DMS53 treated with DMSO at 0.1 percent for 48 hours (cell line): ENCODE results near the gene JPH4.
"Not testable (repeated sequence)": the region's sequence is repeated elsewhere in the genome, so short reads cannot be mapped to it uniquely, and the experiment has no call there.

Source experiments
- DNase-seq: peaks from one replicate; lab custom pipeline; 2025; ENCODE audit not compliant: unreplicated experiment; lab: John Stamatoyannopoulos, UW

JPH4 gene

DNA sequence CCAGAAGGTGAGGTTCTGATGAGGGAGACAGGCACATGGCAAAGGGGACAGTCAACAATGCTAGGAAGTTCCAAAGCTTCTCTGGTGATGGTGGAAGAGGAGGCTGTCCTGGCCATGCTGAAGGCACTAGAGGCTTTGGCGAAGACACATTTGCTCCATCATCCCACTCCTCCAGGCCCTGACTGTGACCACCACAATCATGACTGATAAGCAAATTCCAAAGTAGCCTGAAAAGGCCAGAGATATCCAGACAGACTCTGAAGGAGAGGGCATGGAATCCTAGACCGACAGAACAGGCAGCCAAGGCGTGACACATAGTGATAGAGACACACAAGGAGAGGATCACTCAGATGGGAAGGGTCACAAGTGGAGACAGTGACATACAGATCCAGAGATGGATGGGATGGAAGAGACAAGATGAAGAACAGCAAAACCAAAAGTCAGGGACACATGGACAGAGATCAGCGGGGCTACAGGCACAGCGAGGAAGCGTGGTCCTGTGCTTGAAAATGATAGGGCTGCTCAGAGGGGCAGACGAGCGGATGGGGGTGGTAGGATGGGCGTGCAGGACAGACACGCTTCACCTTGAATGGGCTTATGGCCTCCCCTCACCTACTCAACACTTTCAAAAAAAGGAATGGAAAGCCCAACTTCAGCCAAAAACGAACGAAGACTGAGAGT is 28.3 kb downstream of the JPH4 start:
- no peak for DNase-seq

DNA sequence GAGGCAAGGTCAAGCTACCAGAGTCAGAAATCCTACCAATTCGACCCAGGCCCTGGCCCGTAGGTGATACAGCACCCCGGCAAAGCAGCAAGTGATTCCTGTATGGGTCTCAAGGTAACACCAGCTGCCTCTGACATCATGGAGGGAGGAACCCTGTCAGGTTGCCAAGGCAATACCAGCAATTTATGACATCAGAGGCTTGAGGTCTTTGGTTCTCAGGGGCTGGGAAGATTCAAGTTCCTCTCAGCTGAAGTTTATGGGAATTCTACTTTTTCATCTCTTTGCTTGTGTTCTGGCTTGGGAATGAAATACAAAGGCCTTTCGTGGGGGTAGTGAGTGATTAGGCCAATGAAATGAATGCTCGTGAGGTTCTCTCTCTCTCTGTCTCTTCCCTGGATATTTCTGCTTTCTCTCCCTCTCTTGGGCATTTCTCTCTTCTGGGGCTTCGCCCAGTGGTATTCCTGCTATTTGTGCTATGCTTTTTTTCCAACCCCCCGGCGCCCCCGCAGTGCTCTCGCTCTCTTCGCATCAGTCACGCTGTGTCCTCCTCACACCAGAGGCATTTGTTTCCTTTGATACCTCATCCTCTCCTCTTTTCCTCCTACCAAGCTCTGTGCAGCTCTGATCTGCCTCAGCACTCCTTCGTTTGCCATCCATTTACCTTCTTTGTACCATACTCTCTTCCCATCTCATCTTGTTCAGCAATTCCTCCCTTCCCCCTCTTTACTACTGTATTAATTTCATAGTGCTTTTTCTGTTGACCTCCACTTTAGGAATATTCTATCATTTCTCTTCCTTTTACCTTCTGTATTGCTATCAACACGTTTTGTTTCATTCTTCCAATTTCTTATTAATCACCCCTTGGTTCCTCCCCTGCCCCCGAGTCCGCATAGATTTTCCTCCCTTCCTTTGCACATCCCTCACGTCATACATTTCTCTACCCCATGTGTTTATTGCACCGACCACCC is 30.0 kb downstream of the JPH4 start:
- DNase-seq, result peak; percentile 8

DNA sequence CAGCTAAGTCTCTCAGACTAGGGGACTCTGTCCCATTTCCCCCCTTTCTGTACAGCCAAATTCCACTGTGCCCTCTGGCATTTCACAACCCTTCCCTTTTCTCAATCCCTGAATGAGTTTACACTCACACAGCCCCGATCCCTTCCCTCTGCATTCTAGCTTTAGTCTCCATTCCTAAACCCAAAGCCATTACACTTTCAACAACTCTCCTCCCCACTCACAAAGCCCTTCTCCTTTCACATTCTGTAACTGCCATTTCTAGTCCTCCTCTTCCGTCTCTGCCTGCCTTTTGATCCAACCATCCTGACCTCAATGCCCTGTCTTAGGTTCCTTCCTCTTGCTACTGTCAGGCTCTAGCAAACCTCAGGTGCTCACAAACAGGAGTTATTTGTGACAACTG is 30.7 kb downstream of the JPH4 start:
- no peak for DNase-seq

DNA sequence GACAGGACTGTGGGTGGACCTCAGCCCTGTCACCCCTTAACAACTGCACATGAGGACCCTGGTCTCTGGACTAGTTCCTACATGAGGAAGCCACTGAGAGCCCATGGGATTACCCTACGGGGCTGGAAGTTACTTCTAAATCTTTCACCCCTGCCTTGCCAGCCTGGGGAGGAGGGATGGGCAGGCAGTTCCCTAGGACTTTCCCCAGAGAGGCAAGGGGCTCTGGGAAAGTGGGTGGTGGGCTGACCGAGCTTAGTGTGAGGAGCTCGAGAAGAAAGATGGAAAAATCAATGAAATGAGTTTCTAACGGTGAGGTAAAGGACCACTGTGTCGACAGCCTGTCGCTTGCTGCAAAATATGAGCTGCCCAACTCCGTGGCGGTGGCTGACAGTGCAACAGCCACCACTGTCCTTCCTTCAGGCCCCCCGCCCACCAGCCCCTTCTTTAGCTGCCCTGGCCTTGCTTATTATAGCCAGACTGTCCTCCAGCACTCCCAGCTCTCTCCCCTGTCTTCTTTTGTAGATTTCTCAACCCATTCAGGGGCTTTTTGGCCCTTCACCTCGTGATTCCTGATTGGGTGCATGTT is 32.0 kb downstream of the JPH4 start:
- DNase-seq, result no peak

DNA sequence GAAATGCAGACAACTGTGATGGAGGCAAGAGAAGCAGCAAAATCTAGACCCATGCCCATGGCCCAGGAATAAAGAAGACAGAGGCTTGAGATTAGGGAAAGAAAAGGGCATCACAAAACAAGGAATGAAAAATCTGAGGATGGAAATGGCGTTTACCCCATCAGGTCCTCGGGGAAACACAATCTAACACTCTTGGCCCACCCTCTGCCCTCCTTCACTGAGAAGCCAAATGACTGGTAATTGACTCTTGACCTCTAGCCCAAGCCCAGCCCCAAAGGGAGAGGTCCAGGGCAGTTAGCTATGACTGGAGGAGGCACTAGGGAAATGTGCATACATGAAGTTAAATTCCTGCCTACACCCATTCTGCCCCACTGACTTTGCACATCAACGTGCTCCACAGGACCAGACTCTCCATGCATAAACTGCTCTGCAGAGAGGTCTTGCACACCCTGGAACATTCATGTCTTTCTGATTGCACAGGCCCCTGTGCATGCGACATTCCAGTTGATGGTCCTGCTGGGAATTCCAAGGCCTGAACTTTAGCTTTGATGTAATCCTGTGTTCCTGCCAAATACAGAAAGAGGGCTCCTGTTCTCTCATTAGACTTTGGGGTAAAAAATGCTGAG is 32.7 kb downstream of the JPH4 start:
- no peak for DNase-seq

DNA sequence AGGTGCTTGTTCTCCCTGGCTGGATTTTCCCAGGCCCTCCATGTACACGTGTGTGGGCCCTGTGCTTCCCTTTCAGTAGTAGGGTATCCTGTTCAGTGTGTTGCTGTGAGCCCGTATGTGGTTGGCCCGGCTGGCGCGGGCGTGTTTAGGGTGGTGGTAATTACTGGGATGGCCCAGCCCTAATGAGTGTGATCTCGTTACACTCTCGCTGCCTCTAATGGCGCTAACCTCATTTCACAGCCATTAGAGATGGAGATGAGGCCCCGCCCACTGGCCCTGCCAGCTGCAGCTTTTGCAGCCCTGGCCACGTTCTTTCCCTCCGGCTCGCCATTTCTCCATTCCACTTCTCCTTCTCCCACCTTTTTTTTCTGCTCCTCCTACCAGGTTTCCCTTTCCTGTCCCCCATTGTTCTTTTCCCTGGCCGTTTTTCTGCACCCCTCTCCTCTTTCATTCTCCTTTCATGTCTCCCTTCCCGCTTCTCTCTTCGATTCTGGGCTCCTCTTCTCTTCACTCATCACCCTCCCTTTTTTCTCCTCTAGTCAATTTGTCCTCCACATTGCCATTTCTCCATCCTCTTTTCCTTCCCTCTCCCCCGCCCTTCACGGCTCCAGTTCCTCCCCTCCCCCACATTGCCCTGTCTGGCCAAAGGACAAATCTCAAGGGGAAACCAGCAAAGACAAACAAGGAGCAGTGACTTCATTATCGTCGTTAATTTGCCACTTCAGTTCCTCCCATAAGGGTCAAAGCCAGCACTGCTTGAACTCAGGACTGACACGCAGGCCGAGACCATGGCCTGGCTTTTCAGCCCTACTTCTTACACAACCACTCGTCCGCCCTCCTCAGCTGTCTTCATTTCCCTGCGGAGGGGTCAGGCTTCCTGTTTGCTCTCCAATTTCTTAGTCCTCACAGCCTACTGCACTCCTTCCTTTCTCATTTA is 33.8 kb downstream of the JPH4 start:
- DNase-seq, result no peak

DNA sequence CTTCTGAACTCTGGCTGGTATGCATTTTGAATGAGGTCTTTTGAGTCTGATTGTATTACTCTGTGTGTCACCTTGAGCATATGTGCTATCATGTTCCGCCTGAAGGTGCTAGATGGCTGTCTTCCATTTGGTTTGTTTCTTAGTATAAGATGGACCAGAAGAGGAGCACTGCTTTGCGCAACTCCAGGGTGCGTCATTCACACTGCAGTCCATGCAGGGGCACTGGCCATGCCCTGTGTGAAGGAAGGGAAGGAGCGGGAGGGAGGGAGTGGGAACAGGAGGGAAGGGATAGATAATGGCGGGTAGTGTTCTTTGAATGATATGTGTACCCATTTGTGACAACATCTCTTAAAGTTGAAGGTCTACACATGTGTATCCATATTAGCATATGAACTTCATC is 35.2 kb downstream of the JPH4 start:
- no peak for DNase-seq

DNA sequence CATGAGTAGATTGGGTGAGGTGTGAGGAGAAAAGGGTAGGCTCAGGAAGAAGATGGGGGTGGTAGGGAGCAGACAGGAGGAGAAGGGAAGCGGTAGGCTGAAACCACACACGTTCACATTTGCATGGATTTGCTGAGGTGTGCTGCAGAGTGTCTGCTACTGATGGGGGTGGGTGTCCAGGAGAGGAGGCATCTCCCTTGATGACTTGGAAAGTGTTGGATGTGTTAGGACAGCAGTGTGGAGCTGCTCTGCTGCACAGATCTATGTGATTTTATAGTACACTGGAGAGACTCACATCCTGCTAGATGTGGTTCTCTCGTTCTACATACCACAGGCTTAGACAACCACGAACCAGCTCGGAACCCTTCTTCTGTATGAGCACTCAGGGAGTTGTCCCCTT is 36.3 kb downstream of the JPH4 start:
- DNase-seq, result no peak

DNA sequence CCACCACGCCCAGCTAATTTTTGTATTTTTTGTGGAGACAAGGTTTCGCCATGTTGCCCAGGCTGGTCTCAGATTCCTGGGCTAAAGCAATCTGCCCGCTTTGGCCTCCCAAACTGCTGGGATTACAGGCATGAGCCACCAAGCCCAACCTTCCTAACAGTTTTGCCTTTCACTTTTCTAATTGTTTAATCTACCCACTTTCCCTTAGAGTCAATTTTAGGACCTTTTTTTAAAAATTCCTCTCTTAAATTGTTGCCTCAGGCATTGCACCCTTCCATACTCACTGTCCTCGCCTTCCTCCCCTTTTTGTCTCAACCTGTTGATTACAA is 38.5 kb downstream of the JPH4 start:
- no peak for DNase-seq

DNA sequence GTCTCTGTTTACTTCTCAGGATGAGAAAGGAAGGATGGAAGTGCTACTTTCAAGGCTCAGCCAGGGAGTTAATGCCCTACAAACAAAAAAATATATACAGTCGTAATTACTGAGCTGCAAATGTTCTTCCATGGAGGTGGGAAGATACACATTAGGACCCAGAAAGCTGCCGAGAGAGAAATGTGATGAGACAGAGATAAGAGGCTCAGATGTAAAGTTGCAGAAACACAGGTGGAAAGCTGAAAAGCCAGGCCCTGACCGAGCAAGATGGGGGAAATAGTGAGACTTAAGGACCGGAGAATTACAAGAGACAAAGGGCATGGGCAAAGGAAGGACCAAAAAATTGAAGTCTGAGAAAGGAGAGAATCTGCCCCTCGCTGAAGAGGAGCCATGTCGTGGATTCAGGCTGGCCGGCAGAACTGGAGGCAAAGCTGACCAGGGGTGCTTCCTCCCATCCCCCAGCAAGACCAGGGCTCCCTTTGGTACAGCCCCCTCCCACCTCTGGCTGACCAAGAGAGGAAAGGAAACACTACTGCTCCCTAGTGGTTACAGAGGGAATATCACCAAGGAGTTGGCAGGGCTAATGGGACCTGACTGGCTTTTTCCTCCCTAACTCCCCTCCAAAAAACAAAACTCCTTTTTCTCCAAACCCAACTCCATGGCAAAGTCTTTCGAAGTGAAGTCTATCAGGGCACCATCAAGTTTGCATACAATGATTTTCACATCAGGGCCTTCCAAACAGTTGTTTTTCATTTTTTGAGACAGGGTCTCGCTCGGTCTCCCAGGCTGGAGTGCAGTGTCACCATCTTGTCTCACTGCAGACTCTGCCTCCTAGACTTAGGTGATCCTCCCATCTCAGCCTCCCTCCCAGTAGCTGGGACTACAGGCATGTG is 39.1 kb downstream of the JPH4 start:
- DNase-seq, result peak; percentile 7

DNA sequence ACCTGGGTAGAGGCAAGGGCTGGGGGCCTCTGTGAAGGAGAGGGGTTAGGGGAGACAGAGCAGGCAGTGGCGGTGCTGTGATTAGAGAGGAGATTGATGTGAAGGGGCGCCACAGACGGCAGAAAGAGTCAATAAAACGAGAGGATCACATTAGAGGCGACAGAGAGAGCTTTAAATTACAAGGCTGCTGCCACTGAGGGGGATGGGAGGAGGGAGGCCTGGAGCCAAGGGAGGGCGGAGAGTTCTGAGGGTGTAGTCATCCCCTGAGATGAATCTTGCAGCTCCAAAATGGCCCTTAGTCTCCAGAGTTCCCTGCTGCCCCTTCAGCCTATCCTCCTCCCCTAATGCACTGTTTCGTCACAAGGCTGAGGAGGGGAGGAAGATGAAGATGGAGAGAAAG is 39.8 kb downstream of the JPH4 start:
- no peak for DNase-seq

DNA sequence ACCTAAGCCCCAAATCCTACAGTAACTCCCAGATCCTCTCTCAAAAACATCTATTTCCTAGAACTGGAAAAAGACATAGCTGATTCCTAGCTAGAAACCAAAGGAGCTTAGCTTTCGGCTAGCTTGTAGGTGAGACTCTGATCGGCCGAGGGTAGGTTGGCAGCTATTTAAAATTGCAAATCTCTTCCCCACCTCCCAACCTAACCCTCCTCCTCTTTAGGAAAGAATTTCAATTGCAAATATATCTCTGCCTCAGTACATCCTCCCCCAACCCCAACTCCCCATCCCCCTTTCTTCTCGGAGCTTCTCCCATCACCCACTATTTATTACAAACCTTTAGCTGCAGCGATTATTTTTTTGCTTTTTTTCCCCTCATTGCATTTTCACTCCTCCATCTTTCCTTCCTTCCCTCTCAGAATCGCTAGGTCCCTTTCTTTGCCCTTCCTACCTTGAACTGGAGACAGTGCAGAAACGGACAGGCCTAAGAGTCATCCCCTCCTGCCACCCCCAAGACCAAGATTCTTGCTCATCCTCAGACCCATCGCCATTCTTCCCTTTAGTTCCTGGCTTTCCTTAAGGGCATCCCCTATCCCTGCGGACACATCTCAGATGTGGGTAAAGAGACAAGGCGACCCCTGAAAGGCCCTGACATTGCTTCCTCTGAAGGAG is 40.4 kb downstream of the JPH4 start:
- DNase-seq, result no peak

DNA sequence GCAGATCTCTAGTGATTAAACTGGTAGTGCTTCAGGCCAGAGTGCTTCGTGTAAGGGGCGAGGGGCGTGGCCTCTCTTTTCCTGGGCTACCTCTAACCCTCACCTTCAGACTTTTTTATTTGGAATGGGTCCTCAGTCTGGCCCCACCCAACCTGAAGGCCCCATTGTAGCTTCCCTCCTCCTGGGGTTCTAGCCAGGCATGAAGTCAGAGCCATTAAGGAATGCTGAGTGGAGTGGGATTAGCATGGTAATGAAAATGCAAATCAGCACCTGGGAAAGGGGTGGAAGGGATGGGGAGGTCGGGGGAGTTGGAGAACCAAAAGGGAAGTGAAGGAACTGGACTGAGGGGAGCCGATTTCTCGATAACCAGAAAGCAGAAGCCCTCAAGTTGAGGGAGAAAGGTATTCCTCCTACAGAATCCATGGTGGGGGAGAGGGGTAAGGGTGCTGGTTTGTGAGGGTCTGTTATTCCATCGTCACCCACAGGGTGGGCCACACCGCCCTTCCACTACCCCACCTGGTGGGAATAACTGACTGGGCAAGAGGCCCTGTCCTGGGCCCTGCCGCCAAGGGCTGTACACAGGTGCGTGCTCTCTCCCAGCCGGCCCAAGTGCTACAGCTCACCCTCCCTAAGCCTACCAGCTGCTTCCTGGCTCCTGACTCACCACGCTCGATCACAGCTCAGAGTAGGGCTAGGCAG is 41.1 kb downstream of the JPH4 start:
- DNase-seq, result peak; percentile 8

DNA sequence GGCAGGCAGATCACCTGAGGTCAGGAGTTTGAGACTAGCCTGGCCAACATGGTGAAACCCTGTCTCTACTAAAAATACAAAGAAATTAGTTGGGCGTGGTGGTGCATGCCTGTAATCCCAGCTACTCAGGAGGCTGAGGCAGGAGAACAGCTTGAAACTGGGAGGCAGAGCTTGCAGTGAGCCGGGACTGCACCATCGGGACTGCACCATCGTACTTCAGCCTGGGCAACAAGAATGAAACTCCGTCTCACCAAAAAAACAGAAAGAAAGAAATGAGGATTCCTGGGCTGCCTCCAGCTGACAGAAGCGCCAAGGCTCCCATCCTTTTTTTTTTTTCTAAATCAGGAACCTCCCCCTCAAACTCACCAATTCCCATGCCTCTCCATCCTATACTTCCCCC is 41.7 kb downstream of the JPH4 start:
- not testable (repeated sequence) for DNase-seq

DNA sequence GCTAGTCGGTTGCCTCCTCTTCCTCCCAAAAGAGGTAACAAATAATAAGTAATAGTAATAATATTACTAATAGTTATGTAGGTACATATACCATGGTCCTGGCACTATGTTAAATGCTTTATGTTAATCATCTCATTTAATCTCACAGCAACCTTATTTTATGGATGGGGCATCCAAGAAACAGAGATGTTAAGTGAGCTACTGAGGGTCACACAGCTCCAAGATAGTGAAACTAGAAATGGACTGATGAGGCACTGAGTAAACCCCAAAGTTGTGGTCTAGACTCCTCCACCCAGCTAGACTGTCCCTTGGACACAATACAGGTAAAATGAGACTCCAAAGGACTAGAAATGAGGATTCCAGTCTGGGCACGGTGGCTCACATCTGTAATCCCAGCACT is 42.1 kb downstream of the JPH4 start:
- DNase-seq, result no peak

DNA sequence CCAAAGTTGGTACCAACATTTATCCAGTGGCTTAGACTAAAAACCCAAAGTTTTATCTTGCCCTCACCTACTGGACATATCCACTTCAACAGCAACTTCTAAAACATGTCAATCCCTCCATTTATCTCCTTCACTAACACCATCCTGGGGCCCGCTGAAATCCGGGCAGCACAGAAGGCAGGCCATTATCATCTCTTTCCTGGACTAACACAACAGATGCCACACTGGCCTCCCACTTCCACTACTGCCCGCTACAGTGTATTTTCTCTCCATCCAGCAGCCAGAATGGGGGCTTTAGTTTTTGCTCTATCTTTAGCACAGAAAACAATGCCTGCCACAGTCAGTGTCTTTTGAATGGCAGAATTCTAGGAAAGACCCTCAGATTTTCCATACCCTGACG is 42.6 kb downstream of the JPH4 start:
- DNase-seq, result no peak

DNA sequence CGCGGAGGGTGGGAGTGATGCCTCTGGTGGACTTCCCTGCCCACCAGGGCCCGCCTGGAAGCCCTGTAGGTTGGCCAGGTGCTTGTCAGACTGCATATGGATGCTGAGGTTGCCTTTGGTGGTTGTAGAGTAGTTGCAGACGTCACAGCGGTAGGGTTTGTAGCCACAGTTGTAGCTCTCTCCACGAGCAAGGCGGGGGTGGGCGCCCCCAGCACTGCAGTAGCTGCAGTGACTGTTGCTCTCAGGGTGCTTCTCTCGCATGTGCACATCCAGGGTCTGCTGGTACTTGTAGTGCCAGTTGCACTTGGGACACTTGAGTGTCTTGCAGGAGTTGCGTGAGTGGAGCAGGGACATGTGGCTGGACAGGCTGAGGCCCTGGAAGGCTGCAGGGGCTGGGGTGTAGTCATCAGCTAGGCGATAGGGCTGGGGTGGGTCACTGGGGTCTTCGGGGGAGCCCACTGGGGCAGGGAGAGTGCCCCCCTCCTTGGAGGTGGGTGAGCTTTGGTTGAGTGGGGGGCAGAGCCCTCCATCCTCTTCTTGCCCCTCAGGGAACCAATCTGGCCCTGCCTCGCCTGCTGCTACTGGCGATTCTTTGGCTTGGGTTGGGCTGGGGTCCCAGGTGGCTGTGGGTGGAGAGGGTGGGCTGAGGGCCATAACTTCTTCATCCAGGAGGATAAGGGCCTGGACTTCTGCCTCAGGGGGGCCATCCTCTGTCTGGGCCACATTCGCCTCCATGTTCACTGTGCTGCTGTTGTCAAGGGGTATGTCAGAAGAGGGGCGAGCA is 44.7 kb downstream of the JPH4 start:
- DNase-seq, result no peak

DNA sequence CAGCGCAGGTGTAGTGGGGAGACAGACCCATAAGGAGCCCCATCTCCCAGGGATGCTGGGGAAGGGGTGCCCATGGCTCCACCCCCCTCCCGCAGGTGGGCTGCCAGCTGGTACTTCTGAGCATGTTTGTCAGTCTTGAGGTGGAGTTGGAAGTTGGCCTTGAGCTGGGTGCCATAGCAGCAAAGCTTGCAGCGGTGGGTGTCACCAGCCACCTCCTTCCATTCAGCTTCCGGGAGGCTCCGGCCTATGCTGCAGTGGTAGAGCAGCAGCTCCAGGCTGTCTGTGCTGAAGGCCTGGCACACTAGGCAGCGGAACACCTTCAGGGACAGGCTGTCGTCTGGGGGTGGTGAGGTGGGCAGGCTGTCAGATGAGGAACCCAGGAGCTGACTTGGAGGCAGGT is 45.9 kb downstream of the JPH4 start:
- DNase-seq, result no peak
